ENCODE results near the gene AIM2.

- TF ChIP-seq POLR2A (IDR thresholded peaks at IDR 0.05) (no peak), CTCF (IDR thresholded peaks at IDR 0.05) (no peak)
Measured at GRCh38 chr1:159088546-159089183, 12.1 kb upstream of the AIM2 start.
